Ammon's horn (tissue), 1 donor: ENCODE measurements around the gene USP25.

Experiments
- DNase-seq: peaks from one replicate; pipeline ENCODE4 v3.0.0-alpha.2; 2016; ENCODE audit warnings: low spot score

The USP25 gene

DNA sequence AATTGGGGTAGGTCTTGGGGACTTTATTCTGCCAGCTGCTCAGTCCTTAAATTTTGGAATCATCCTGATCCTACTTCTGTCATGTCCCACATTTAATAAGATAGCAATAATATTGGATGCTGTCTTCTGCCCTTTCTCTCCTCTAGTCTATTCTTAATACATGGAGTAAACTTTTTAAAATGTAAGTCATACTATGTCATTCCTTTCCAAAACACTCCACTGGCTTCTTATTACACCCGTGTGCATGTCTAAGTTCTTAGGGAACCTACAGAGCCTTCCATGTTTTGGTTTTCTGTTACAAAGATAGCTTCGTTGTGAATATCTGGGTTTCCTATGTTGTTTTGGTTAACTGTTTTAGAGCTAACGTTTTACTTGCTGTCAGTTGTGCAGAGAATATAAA is 35.1 kb downstream of the USP25 start:
- no peak for DNase-seq

DNA sequence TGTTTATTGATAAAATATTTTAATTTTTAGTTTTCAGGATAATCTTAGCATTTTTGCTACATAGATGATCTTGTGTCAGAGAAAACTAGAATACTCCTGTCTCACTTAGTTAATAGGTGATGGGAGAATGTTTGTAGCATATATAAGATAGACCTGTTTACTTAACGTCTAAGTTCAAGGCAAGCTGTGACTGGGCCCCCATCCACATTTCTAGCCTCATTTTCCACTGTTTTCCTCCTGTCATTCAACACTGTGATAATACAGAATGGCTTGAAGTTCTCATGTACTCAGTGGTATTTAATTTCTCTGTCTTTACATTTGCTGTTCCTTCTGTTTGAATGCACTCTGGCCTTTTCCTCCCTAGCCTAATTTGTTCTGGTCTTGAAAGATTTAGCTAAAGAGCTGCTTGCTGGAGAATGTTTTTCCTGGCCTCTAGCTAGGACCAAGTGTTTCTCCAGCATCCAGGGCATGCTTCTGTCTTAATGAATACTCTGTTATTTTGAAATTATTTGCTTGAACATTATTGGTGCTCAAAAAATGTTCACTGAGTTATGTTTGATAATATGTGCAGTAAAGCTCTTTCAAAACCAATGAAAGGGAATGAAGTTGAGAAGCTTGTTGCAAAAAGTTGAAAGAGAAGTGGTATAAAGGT is 37.3 kb downstream of the USP25 start:
- no peak for DNase-seq

DNA sequence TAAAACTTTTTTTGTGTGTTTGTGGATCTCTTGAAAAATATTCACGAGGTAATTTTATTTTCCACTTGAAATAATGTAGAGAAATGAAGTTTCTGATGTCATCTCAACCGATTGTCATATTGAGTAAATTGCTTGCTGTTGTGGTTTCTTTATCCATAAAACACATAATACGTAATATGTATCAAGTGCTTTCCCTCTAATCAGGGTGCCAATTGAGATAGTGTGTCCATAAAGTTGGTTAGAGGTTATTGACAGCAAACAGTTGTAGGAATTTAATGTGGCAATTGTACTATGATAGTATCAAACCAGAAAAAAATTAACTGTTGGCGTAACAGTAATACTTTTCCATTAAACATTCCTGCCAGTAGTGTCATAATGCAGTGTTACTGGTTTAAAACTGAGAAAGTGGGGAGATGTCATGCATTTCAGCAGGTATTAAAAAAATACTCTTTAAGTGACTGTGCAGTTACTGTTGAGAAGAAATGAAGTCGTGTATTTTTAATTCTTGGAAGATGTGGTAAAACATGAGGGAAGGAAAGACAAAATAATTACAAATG is 38.3 kb downstream of the USP25 start:
- no peak for DNase-seq

DNA sequence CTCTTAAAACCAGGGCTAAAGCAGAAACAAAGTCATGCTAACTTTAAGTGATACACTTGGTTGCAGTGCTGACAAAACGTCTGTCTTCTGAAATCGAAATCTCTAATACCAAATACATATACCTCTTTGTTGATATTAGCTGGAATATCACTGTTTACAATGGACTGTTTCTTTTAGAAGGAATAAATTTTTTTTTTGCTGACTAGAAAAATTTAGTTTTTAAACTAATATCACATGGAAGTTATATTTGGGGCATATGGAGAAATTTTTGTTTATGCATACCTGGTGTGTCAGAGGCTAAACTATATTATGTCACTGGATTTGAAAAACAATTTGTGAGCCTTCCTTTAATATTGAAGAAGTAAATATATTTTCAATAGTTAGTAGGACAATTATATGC is 39.1 kb downstream of the USP25 start:
- no peak for DNase-seq

DNA sequence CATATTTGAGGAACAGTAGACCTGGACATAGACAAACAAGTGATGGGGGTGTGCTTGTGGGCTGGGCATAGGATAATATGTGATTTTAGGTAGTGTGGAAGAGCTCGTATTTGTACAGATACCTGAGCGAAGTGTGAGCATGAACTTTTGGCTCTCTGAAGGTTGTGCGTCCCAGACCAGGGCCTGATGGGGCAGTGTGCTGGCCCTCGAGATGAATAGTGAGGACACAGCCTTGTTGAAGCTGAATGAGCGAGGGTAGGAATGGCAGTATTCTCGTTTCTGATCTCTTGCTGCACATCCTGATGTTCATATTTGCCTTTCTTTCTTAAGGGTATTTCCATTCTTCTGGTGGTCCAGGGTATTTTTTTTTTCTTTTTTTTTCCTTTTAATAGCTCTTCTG is 41.5 kb downstream of the USP25 start:
- no peak for DNase-seq

DNA sequence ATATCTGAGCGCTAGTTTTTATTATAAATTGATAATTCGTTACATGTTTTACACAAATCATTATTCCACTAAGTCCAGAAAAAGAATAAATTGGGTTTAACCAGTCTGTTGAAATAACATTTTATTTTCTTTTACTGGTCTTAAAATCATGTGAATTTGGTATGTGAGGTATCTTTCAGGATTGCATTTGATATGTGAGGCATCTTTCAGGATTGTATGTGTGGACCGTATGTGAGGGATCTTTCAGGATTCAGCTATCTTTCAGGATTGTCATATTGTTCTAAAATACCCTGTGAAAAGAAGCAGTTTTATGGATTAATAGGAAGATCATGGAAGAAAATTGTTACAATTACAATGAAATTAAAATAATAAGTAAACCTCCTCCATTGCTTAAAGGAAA is 42.9 kb downstream of the USP25 start:
- no peak for DNase-seq

DNA sequence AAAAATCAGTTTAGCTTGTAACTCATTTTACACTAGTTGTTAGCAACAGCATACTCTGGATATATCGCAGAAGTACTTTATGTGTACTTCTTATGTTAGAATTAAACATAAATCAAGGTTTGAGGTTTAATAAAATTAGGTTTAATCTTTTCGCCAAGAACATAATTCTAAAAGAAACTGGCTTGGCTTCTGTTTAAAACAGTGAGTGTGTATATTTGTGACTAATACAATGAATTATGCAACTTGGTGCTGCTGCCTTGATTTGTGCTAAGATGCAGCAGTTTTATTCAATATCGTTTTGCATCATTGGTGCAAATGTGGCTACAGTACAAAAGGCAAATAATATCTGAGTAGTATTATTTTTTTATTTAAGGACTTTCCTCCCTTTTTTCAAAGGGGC is 44.8 kb downstream of the USP25 start:
- peak; percentile 17 for DNase-seq

DNA sequence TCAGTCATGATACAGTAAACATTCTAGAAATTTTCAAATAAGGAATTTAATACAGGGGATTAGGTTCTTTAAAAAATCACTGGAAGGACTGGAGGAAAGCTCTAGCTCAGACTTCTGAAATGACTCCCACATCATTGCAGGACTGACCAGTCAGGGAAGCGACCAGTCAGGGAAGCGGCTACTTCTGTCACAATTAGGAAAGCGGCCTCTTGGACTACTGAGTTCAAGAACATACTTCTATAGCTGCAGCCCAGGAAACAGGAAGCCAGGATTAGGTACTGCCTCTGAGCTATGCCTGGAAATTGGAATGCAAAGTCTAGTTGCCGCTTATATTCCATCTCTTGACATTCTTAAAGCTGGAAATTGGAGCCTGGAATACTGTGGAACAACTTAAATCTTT is 45.5 kb downstream of the USP25 start:
- no peak for DNase-seq

DNA sequence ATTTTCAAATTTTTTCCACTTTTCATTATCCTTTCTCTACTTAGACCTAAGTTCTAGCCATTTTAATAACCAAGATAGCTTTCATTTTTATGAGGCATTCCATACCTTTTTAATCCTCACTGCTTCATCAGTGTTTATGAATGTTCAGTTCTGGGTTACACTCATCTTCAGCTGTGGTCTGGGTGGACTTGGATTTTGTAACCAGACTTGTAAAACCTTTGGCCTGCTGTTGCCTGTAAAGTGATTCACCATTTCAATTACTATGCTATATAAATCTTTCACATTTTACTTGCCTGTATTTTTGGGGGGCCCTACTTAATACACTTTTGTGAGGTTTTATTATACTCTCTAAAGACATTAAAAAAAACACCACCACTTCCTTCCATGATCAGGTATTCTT is 46.2 kb downstream of the USP25 start:
- no peak for DNase-seq

DNA sequence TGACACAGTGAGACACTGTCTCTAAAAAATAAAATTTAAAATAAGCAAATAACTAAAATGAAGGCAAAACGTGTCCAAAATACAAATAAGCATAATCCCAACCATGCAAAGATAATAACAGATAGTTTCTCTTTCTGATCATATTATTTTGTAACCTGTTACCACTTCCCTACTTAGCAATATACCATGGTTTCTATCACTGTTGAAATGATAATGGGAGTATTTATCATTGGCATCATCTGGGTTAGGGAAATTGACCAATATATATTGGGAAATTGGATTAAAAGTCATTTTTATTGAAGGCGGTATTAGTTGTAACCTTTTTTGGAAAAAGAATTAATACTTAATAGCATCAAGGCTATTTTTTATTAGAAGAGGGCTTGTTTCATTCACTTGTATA is 47.0 kb downstream of the USP25 start:
- DNase-seq: no peak

DNA sequence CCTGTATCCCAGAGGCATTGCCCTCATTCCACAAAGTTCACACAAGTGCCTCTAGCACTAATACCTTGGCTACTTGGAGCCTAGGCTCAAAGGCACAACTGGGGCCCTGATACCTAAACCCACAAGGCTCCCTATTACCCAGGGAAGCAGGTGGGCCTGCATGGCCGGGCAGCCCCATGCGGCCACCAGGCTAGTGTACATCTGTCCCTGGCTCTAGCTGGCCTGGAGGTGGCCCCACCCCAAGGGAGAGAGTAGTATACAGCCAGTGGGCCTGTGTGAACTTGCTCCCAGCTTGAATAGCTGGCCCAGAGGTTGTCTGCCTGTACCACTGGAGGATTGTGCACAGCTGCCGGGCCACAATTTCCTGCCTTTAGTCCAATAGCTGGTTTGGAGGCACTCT is 52.2 kb downstream of the USP25 start:
- no peak for DNase-seq

DNA sequence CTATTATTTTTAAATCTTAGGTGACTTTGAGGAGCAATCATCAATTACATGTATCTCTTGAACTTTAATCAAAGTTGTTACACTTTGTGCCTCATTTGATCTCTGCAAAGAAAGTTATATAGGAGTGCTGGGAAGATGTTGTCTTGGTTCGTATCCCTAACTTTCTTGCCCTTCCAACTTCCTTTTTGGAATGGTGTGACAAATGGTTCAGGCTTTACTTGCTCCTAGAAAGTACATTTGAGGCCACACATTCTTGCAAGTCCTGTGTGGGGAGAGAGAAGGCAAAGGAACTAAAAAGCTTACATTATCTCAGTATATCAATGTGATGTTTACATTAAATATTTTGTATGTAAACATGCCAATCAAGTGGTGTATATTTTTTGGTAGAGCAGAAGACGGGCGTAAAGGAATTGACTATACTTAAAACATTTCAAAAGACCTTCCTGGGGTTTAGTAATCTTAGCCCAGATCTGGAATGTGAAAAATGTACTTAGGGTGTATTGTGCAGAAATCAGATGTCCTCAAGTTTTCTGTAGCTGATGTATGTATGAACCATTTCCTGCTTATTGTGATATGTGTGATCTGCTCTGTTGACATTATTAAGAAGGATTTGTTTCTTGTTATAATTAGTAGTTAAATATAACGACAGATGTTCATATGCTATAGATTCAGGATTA is 59.2 kb downstream of the USP25 start:
- DNase-seq: no peak

DNA sequence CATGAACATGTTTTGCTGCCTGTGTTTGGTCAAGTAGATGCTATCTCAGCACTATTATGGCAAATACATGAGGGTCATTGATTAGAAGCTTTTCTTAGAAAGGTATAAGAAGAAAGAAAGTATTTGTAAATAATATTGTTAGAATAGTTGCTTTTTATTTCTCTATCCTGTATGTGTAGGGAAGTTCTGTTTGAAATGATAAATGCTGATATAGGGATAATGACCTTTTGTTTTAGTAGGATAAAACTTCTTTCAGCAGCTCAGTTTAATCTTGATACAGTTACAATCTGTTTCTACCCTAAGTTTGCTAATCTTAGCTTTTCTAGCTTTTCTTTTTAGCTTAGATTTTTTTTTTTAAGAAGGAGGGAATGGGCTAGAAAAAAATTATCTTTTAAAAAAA is 63.3 kb downstream of the USP25 start:
- no peak for DNase-seq

DNA sequence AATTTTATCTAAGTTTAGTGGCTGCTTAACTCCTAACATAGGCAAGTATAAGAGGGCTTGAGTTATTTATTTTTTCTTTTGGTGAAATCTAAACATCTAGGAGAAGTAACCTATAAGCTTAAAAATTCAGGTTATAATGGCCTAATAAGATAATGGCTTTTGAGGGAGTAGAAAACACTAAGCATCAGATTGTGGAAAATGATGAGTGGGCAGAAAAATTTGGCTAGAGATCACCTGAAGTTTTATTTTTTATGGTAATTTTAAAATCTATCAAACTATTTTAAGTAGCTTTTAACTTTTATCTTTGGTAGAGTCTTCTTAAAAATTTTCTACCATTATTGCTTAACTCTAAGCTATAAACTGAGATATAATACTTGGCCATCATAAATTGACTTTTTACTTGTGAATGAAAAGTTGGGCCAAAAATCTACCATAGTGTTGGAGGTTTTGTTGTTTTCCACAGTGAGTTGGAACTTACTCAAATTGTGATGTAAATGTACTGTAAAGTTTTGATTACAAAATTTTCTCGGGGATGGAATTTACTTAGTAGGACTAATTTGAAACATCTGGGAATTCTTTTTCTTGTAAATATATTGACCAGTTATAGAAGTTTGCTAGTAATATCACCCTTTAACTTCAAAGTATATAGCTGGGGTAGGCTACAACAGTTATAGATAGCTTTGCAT is 63.9 kb downstream of the USP25 start:
- DNase-seq: no peak

DNA sequence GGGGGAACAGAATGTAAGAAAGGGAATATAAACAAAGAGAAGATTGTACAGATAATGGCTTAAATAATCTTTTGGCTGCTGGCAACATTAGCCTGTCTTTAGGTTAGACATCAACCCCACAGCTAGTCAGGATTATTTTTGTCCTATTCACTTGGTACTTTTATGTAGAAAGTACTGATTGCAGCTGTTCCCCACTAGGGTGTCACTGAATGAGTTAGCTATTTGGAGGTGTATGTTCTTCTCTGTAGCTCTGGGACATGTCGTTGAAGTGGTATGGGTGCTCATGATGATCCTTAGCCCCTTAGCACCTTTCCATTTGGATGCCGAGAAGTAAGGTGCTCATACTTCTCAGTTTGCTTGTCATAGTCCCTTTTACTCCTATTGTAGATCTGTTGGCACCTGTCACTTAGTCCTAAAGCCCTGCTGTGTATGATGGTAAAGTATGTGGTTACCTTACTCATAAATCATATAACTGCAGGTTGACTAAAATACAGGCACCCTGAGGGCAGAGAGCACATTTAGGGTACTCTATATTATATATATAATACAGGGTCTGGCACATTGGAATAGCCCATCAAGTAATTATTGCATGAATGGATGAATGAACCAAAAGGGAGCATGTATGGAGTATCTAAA is 64.6 kb downstream of the USP25 start:
- no peak for DNase-seq

DNA sequence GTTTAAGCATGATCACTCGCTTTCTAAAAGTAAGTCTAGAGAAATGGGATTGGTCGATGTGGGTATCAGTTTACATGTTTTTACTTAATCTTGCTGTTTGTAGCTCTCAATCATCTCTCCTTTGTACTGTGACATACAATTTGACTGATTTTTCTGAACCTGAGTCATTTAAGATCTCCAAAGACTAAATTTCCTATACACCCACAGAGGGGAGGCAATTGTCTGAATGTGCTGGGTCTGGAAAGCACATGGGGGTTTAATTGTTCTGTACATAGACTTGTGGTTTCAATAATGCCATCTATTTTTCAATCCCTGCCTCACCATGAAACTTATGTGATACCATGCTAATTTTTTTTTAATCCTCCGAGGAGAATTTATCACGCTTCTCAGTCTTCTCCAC is 65.8 kb downstream of the USP25 start:
- no peak for DNase-seq

DNA sequence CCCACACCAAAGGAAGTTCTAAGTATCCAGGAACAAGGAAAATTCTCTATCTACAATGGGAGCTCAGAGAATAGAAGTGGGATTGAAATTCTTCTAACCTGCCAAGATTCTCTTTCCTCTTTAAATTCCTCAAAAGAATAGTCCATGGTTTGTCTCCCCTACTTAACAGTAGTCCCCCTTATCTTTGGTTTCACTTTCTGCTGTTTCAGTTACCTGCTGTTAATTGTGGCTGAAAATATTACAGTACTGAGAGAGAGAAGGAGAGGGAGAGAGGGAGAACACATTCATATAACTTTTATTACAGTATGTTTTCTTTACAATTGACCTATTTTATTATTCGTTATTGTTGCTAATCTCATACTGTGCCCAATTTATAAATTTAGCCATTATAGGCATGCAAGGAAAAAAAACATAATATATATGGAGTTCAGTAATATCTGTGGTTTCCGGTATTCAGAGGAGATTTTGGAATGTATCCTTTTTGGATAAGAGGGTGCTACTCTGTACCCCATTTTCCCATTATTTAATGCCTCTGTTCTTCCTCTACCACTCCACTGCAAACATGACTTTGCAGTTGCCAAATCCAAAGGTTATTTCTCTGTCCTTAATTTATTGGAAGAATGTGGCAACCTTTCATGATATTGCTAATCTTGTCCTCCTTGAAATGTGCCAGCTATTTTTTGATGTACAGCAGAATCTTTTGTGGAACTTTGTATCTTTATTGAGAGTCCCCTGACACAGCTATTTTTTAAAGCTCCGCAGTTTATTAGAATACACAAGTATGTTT is 68.0 kb downstream of the USP25 start:
- no peak for DNase-seq

DNA sequence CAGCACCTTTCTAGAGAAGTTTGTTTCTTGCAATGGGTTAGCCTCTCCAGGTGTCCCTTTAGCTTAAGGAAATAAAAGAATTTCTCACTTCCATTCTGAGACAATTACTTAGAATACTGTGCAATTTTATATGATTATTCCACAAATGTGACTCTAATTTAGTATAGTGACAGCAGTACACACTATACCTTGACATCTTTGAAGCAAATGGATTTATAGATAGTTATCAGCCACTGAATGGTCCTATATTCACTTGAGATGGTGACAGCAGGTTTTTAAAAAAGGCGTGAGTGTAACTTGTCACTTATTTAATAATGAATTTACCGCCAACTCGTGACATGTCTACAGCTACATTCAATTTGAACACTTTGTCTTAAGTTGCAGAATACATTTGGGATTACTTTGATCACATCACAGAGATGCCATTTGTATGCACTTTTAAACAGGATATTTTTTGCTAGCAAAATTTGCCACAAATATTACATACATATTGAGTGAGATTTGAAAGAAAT is 71.6 kb downstream of the USP25 start:
- no peak for DNase-seq

DNA sequence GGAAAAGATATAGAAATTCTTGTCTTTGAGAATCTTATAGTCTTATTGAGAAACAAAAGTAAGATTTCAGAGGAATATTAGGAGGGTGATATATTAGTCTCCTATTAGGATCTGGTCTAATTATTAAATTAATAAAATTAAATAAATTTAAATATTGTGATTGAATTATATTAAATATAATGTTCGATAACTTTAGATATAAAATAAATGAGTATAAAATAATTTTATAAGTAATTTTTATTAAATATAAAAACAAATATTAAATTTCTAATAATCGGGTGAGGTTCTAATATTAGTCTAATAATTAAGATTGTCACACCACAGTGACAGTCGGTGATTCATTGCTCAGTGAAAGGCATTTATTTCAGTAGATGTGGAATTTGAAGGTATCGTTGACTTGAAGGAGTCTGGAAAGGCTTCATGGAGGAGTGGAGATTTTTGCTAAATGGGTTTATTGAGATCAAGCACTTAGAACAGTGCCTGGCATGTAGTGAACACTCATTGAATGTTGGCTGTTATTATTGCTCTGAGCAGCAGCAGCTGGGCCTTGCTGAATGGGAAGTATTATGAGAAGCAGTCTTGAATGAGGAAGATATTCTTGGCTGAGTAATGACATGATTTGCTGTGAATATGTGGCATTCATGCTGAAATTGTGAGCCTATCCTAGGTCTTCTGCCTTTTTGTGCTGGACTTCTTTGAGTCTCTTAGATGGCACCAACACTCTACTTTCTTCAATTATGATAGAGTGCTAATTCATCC is 74.6 kb downstream of the USP25 start:
- DNase-seq: peak; percentile 88

DNA sequence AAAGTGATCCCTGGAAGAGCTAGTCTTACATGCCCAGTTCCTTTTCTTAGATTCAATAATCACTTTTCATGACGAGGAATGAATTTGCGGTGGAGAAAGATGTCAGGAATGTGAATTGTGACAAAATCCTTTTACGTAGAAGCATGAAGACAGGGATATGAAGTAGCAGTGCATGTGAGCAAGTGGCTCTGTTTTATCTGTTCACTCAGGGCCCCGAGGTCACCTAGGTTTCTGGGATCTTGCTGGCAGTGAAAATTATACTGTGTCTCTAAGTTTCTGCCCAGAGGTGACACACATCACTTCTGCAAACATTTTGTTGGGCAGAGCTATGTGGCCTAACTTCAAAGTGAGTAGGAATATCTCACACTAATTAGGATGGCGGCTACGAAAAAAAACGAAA is 79.3 kb downstream of the USP25 start:
- no peak for DNase-seq

DNA sequence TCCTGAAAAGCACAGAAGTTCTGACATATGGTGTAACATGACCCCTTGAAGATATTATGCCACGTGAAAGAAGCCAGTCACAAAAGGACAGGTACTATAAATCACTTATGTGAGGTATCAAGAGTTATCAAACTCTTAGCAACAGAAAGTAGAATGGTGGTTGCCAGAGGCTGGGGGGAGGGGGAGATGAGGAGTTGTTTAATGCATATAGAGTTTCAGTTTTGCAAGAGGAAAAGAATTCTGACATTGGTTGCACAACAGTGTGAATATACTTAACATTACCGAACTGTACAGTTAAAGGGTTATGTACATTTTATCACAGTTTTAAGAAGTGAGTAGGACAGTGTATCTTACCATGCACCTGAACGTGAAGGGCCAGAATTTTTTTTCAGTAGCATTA is 80.0 kb downstream of the USP25 start:
- DNase-seq: no peak
